GM23248 (cell line): ENCODE data around the gene RAP2C. TPM values are rescaled to one million over a fixed set of nuclear protein-coding genes. Genes with fewer than 3 reads are reported as not detected.

Source experiments
- DNase-seq: peaks from one replicate; pipeline ENCODE4 v3.0.0-alpha.2; 2015
- H2AFZ ChIP-seq: fragments of 200-600 bp; sonication (generic); 2 replicates; pipeline ENCODE4 v1.6.1; 2016; ENCODE audit warnings: antibody characterized with exemption
- H3F3A ChIP-seq: fragments of 200-600 bp; sonication (generic); 2 replicates; pipeline ENCODE4 v1.6.1; 2016; ENCODE audit warnings: mild to moderate bottlenecking, antibody characterized with exemption, mixed run types; ENCODE audit not compliant: insufficient read depth
- H3K27ac ChIP-seq: fragments of 200-600 bp; sonication (generic); 2 replicates; pipeline ENCODE4 v1.5.1; 2016; ENCODE audit warnings: mild to moderate bottlenecking
- H3K27me3 ChIP-seq: fragments of 200-600 bp; sonication (generic); replicated peaks from 2 replicates; pipeline ENCODE4 v1.6.1; 2016; ENCODE audit warnings: mild to moderate bottlenecking; ENCODE audit not compliant: insufficient read depth
- H3K36me3 ChIP-seq: fragments of 200-600 bp; sonication (generic); 2 replicates; pipeline ENCODE4 v1.6.1; 2016; ENCODE audit warnings: low read depth, mild to moderate bottlenecking
- H3K4me1 ChIP-seq: fragments of 200-600 bp; sonication (generic); 2 replicates; pipeline ENCODE4 v1.6.1; 2016; ENCODE audit warnings: mild to moderate bottlenecking; ENCODE audit not compliant: insufficient read depth
- H3K4me2 ChIP-seq: fragments of 200-600 bp; sonication (generic); one replicate; pipeline ENCODE4 v1.6.1; 2016; ENCODE audit warnings: mild to moderate bottlenecking; ENCODE audit not compliant: unreplicated experiment
- H3K4me3 ChIP-seq: fragments of 200-600 bp; sonication (generic); 2 replicates; pipeline ENCODE4 v1.5.1; 2016; ENCODE audit warnings: mild to moderate bottlenecking
- H3K79me2 ChIP-seq: fragments of 200-600 bp; sonication (generic); 2 replicates; pipeline ENCODE4 v1.6.1; 2016; ENCODE audit warnings: mild to moderate bottlenecking; ENCODE audit not compliant: insufficient read depth
- H3K9ac ChIP-seq: fragments of 200-600 bp; sonication (generic); 2 replicates; pipeline ENCODE4 v1.6.1; 2016; ENCODE audit warnings: mild to moderate bottlenecking
- H3K9me2 ChIP-seq: fragments of 200-600 bp; sonication (generic); 2 replicates; pipeline ENCODE4 v1.6.1; 2016; ENCODE audit warnings: mixed run types, mild to moderate bottlenecking, moderate library complexity; ENCODE audit not compliant: insufficient read depth
- H3K9me3 ChIP-seq: fragments of 200-600 bp; sonication (generic); one replicate; pipeline ENCODE4 v1.6.1; 2017; ENCODE audit warnings: low read depth
- H4K20me1 ChIP-seq: fragments of 200-600 bp; sonication (generic); 2 replicates; pipeline ENCODE4 v1.6.0; 2016; ENCODE audit not compliant: insufficient read depth
- EZH2 ChIP-seq: fragments of 200-600 bp; sonication (generic); IDR thresholded peaks from 2 replicates; pipeline ENCODE4 v1.6.1; 2018; ENCODE audit warnings: antibody characterized with exemption, mild to moderate bottlenecking; ENCODE audit not compliant: insufficient read depth, poor library complexity, severe bottlenecking
- EZH2phosphoT487 ChIP-seq: fragments of 200-600 bp; sonication (generic); IDR thresholded peaks from 2 replicates; pipeline ENCODE4 v1.6.1; 2018; ENCODE audit warnings: antibody characterized with exemption, moderate library complexity, mild to moderate bottlenecking, low read depth; ENCODE audit not compliant: insufficient read depth
- WGBS, 2 experiments: methylation state at CpG; one replicate each; pipeline ENCODE4 v1.1.6; 2015 to 2017; ENCODE audit warnings: low lambda C conversion rate in 2 of 2, low coverage in 1 of 2; ENCODE audit errors: missing lambda C conversion rate in 2 of 2; 5-methylcytosine and 5-hydroxymethylcytosine counted together
- in situ Hi-C: fragments of 300-500 bp; cut with MboI; formaldehyde crosslinking; loops from 2 replicates; pipeline ENCODE4 v1.15.0; 2020
- polyA plus RNA-seq: library from polyadenylated mRNA; unstranded; fragments of >200 nt; fragmentation: Nextera tagmentation; extraction: Ambion mirVana; gene quantifications from 2 replicates; pipeline ENCODE4 v1.2.1, GENCODE V29; 2016
- total RNA-seq: library from RNA; depleted of rRNA; stranded (reverse); fragments of >200 nt; shearing (Covaris generic); gene quantifications from 2 replicates; pipeline ENCODE4 v1.2.3, GENCODE V29; 2014

The RAP2C gene
- total and polyA plus RNA-seq, 2 experiments from 2014 or later = 15.7 to 21.2 TPM

DNA sequence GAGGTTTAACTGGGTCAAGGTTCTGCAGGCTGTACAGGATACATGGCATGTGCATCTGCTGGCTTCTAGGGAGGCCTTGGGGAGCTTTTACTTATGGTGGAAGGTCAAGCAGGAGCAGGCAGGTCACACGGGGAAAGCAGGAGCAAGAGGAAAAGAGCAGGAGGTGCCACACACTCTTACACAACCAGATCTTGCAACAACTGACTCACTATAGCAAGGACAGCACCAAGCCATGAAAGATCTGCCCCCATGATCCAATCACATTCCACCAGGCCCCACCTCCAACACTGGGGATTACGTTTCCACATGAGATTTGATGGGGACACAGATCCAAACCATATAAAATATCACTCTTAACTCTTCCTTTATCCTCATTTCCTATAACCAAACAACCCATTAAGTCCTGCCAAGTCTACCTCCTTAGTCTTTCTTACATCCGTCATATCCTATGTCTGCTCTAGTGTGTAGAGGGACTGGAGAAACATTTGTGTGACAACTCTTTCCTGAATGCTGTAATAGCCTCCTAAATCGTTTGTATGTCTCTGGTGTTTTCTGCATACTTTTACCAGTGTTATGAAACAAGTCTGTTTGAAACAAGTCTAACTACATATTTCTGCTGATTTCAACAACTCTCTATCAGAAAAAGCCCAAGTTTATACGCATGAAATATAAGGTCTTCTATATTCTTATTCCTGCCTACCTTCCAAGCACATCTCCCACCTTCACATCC is 8.3 kb upstream of the RAP2C start:
- Histone ChIP-seq H3F3A (no peaks in the 10 kb centered on the region), H2AFZ (no peak overlapping the region), H3K9ac (no peak overlapping the region), H3K27ac (no peak overlapping the region), H3K9me3 (no peaks in the 10 kb centered on the region), H3K4me3 (no peak overlapping the region), H3K36me3 (no peaks in the 10 kb centered on the region), H3K79me2 (no peaks in the 10 kb centered on the region), H3K4me1 (no peaks in the 10 kb centered on the region), H3K4me2 (no peak overlapping the region), H3K27me3 (no peaks in the 10 kb centered on the region), H3K9me2 (no peaks in the 10 kb centered on the region), H4K20me1 (no peaks in the 10 kb centered on the region)
- 69 to 70% methylated on average over 4 to 5 of the region's 5 CpGs for WGBS, 2 experiments
- in situ Hi-C loops = no loop called here
- no peak for TF ChIP-seq EZH2
- DNase-seq = peak; percentile 49

DNA sequence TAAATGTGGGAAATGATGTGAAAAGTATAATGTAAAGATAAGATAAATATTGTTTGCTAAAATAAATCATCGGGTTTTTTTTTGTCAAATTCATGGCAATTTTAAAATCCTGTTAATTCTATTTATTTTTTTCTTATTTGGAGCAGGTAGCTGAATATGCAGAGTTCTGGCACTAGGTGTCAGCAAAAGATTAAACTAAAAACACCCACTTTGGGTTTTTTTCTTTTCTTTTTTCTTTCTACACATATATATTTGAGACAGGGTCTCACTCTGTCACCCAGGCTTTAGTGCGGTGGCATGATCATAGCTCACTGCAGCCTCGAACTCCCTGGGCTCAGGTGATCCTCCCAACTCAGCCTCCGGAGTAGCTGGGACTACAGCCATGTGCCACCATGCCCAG is 6.9 kb upstream of the RAP2C start:
- TF ChIP-seq EZH2phosphoT487 (no peak), EZH2 (no peak)
- no peaks in the 10 kb centered on the region for H3K36me3 ChIP-seq
- no peaks in the 10 kb centered on the region for H3K4me1 ChIP-seq
- no peak overlapping the region for H3K4me2 ChIP-seq
- H3K27me3 ChIP-seq = no peaks in the 10 kb centered on the region
- no peak overlapping the region for H3K9ac ChIP-seq
- 38 to 54% methylated on average over 4 of the region's 4 CpGs for WGBS, 2 experiments
- DNase-seq = peak; percentile 30
- in situ Hi-C loops = no loop called here
- H3K4me3 ChIP-seq = no peak overlapping the region
- no peak overlapping the region for H3K27ac ChIP-seq
- H3K79me2 ChIP-seq = no peaks in the 10 kb centered on the region
- no peak overlapping the region for H2AFZ ChIP-seq
- H4K20me1 ChIP-seq = no peaks in the 10 kb centered on the region
- no peaks in the 10 kb centered on the region for H3F3A ChIP-seq
- H3K9me3 ChIP-seq = no peaks in the 10 kb centered on the region
- no peaks in the 10 kb centered on the region for H3K9me2 ChIP-seq

DNA sequence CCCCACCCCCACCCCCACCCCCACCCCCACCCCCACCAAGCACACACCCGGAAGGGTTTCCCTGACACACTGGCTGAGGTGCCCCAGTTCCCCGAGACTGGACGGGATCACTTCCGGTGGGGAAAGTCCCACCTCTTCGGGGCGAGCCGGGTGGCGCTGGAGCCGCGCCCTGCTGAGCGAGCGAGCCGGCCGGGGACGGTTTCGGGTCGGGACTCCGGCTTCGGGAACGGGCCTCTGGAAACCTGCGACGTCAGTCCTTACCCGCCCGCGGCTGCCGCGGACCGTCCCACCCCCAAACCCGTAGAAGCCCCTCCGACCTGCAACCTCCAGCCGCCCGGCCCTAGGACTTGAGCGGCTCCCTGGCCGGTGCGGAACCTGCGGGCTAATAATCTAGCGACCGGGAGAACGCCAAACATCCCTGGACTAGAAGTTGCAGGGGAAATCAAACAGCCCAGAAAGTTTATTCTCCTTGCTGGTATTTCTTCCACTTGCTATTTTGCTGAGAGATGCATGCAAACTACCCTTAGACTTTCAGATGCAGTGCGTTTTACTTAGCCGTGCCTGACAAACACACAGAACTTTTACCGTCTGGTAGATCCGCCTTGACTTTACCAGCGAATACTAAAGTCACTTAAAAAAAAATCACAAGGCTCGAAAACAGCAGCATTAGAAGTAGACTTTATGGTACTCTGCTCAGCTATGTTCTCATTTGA is 991 bp downstream of the RAP2C start:
- H3K4me1 ChIP-seq = peaks cover 12% of the 10 kb centered on the region; the same call in 1 of the 2 replicates
- H3K79me2 ChIP-seq = peaks cover 30% of the 10 kb centered on the region
- H3K9me3 ChIP-seq = no peaks in the 10 kb centered on the region
- peak overlapping the region; percentile 88 for H3K27ac ChIP-seq
- 0 to 3% methylated on average over 11 to 15 of the region's 45 CpGs for WGBS, 2 experiments
- 0 out of 2 replicates have a peak, but pooled peaks cover 5% of the 10 kb centered on the region for H3F3A ChIP-seq
- peak overlapping the region; percentile 97 for H3K4me3 ChIP-seq
- TF ChIP-seq EZH2phosphoT487 (no peak), EZH2 (no peak)
- H3K27me3 ChIP-seq = no peaks in the 10 kb centered on the region
- H4K20me1 ChIP-seq = no peaks in the 10 kb centered on the region
- peak overlapping the region; percentile 96 for H3K9ac ChIP-seq
- peak overlapping the region; percentile 94 for H2AFZ ChIP-seq
- in situ Hi-C loops = no loop called here
- peak overlapping the region; percentile 86 for H3K4me2 ChIP-seq
- peak; percentile 89 for DNase-seq
- H3K9me2 ChIP-seq = no peaks in the 10 kb centered on the region
- peaks cover 8% of the 10 kb centered on the region; the same call in 1 of the 2 replicates for H3K36me3 ChIP-seq

DNA sequence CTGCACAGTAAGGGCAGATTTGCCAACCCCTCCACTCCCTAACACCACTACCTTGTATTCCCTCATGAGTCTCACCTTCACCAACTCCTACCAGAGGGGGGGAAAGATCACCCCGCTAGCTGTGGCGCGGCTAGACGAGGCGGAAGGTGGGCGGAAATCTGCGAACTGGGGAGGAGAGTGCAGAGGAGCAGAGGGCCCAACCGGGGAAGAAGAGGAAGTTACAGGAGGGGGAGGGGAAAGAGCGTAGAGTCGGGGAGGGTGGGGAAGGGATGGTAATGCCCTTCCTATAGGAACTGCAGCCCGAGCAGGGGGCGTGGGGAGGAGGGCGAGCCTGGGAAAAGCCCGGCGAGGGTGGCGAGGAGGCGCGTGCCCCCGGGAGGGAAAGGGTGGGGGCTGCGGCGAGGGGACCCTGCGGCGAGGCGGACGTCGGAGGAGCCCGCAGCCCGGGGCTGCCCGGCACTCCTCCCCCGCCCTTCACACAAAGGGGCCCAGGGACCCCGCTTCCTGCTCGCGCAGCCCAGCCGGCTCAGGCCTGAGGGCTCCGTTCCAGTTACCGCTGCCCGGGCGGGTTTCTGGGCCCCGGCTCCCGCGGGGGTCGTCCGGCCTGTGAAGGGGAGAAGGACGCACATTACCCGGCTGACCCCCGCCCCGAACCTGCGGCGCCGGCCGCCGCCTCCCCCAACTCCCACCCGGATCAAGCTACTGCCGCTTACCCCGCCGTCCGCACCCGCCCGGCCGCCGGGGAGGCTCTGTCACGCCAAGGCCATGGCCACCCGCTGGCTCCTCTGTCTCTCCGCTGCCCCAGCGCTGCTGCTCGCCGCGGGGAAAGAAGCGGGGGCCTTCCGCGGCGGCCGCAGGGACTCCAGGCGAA is 1.8 kb downstream of the RAP2C start:
- WGBS, 2 experiments = 0% methylated on average over 1 to 25 of the region's 74 CpGs
- Histone ChIP-seq H4K20me1 (no peaks in the 10 kb centered on the region), H3K79me2 (peaks cover 37% of the 10 kb centered on the region), H3K4me1 (peaks cover 12% of the 10 kb centered on the region; the same call in 1 of the 2 replicates), H3K9ac (peak overlapping the region; percentile 96), H3K36me3 (peaks cover 11% of the 10 kb centered on the region; the same call in 1 of the 2 replicates), H3K27me3 (no peaks in the 10 kb centered on the region), H2AFZ (peak overlapping the region; percentile 95), H3K9me2 (no peaks in the 10 kb centered on the region), H3K27ac (peak overlapping the region; percentile 90), H3K9me3 (no peaks in the 10 kb centered on the region), H3K4me3 (peak overlapping the region; percentile 97), H3K4me2 (peak overlapping the region; percentile 88), H3F3A (0 out of 2 replicates have a peak, but pooled peaks cover 5% of the 10 kb centered on the region)
- TF ChIP-seq EZH2 = no peak
- TF ChIP-seq EZH2phosphoT487 = no peak
- DNase-seq = peak; percentile 85
- in situ Hi-C loops = no loop called here
